ENCODE data around the gene RTN4. TPM values are rescaled to one million over a fixed set of nuclear protein-coding genes. Genes with fewer than 3 reads are reported as not detected.

The RTN4 gene
- total and polyA plus RNA-seq, 4 donors: 199 to 652 (median 553) TPM

Small RNA genes lying within 50 kb of the gene (small RNA-seq; reads per million reads assigned to genes)
- not detected for gene RNU6-433P (ENCODE audit: low replicate concordance)

Other genes starting within 250 kb of the RTN4 start
- gene CLHC1, start 181.8 kb upstream of the RTN4 start, total RNA-seq: 10 to 100 TPM; 26.9 to 29.6 TPM
- 10 to 100 TPM; 18.4 to 21.5 TPM for gene CLHC1, start 181.8 kb upstream of the RTN4 start, polyA plus RNA-seq (ENCODE audit: insufficient read length in 2 of 2)
- gene RPS27A, start 182.2 kb upstream of the RTN4 start, total RNA-seq: 1,000 to 10,000 TPM in 1 of 2 donors, 100 to 1,000 TPM in 1; 549 to 1,805 TPM
- 1,000 to 10,000 TPM; 1,078 to 1,106 TPM for gene RPS27A, start 182.2 kb upstream of the RTN4 start, polyA plus RNA-seq (ENCODE audit: insufficient read length in 2 of 2)
- 10 to 100 TPM; 23.3 to 31.1 TPM for gene MTIF2, start 218.8 kb upstream of the RTN4 start, total RNA-seq
- gene MTIF2, start 218.8 kb upstream of the RTN4 start, polyA plus RNA-seq (ENCODE audit: insufficient read length in 2 of 2): 10 to 100 TPM; 19.8 to 21.6 TPM

Data from spinal cord (tissue), 4 donors.